Subcutaneous adipose tissue (tissue), 4 donors: ENCODE data around the gene AMDHD2. TPM values are rescaled to one million over a fixed set of nuclear protein-coding genes. Genes with fewer than 3 reads are reported as not detected.

Experiments used
- total RNA-seq, 4 donors: library from RNA; depleted of rRNA; stranded (reverse); fragments of >200 nt; gene quantifications; one replicate each; pipeline ENCODE4 v1.1.0, GENCODE V29; 2016
- TF ChIP-seq, protein P1 (sequence below): fragments of 450-650 bp; IDR thresholded peaks from one replicate; pipeline ENCODE4 v1.5.1; 2016; ENCODE audit warnings: low read depth, mild to moderate bottlenecking, control low read depth, antibody characterized with exemption, moderate library complexity

The AMDHD2 gene
- total RNA-seq, 4 donors from 2014 or later, result 19.4 to 60.5 (median 42.9) TPM

DNA sequence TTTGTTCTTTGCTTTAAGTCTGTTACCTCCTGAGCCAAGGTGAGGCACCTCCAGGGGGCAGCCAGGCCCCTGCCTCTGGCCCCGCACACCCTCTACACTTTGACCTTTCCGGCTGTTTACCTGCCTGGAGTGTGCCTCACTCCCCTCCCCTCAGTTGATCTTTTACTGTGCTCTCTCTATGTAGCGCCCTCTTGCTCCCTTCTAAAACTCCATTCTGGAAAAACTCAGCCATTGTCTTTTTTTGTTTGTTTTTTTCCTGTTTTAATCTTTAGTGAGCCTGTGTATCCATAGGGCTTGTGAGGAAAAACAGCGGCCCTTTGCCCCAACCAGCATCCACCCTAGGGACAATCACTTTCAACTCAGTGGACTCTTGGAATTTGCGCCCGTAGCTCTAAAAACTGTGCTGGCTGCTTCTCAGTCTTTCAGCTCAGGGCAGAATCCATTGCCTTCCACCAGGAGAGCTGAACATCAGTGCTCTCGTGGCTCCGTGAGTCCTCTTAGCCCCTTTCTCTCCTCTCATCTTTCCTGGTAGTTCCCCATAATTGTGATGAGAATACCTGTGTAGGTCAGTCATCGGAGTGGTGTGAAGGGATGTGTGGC, 4.3 kb downstream of the AMDHD2 start:
- TF ChIP-seq, protein P1, sequence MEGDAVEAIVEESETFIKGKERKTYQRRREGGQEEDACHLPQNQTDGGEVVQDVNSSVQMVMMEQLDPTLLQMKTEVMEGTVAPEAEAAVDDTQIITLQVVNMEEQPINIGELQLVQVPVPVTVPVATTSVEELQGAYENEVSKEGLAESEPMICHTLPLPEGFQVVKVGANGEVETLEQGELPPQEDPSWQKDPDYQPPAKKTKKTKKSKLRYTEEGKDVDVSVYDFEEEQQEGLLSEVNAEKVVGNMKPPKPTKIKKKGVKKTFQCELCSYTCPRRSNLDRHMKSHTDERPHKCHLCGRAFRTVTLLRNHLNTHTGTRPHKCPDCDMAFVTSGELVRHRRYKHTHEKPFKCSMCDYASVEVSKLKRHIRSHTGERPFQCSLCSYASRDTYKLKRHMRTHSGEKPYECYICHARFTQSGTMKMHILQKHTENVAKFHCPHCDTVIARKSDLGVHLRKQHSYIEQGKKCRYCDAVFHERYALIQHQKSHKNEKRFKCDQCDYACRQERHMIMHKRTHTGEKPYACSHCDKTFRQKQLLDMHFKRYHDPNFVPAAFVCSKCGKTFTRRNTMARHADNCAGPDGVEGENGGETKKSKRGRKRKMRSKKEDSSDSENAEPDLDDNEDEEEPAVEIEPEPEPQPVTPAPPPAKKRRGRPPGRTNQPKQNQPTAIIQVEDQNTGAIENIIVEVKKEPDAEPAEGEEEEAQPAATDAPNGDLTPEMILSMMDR, result no peak

DNA sequence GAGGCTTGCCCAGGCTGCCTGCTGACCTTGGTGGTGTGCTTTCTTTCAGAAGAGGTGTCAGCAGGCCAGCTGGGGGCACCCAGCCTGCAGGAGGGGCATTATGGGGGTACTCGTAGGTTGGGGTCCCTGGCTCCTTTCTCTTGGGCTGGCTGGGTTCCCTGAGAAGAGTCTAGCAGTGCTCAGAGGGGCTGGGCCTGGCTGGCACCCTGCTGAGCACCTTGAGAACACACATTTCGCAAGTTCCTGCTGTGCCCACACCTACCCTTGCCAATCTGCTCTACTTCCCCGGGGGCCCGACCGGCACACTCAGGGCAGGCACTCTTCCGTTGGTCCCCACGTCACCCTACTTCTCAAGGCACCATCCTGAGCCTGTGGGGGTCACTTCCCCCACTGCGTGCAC, 6.0 kb downstream of the AMDHD2 start:
- TF ChIP-seq, protein P1, result no peak

DNA sequence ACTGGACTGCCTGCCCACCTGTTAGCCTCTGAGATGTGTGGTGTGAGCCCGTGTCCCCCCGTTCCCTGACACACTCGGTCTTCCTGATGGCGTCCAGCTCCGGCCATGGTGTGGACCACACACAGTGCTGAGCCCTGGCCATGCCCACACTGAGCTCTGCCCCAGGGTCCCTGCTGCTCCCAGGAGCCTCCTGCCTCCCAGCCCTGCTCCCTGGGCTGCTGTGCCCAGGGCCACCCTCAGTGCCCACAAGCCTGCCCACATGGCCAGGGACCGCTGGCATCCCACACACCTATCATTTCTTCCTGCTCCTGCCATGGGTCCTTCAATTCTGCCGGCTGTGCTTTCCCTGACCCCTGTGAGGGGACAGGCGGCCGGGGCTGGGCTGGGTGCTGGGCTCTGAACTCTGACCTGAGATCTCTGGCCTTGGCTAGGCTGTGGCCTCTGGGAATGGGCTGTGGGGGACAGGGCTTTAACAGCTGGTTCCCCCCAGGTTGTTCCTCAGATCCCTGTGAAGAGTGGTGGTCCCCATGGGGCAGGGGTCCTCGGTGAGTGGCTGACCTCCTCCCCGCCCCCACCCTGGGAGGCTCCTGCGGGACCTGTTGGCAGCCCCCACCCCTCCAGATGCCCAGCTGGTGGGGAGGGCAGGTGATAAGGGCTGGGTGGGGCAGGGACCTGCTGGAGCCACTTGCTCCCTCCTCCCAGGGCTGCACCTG, 7.1 kb downstream of the AMDHD2 start:
- TF ChIP-seq, protein P1, result no peak

DNA sequence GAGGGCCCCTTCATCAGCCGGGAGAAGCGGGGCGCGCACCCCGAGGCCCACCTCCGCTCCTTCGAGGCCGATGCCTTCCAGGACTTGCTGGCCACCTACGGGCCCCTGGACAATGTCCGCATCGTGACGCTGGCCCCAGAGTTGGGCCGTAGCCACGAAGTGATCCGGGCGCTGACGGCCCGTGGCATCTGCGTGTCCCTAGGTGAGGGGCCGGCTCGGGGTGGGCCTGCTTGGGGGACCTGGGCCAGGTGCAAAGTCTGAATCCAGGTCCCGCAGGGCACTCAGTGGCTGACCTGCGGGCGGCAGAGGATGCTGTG, 7.6 kb downstream of the AMDHD2 start:
- TF ChIP-seq, protein P1, result no peak

DNA sequence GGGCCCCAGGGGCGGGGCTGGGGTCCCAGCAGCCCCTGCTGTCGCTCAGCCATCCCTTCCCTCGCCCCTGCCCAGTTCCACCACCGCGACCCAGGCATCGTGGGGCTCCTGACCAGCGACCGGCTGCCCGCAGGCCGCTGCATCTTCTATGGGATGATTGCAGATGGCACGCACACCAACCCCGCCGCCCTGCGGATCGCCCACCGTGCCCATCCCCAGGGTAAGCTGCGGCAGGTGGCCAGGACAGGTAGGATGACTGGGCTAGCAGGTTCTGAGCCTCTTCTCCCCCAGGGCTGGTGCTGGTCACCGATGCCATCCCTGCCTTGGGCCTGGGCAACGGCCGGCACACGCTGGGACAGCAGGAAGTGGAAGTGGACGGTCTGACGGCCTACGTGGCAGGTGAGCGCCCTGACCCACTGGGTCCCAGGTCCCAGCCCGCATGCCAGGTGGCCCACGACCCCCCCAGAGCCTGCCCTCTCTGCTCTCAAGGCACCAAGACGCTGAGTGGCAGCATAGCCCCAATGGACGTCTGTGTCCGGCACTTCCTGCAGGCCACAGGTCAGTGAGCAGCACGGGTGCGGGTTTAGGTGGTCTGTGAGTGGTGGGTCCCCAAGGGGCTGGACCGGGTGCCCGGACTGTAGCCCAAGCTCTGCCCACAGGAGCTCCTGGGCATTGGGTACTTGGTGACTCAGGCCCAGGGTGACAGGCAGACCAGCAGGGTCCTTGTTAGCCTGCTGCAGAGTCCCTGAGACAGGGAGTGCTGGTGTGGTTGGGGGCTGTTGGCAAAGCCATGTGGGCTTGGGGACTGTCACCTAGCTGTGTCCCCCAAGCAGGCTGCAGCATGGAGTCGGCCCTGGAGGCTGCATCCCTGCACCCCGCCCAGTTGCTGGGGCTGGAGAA, 8.2 kb downstream of the AMDHD2 start:
- TF ChIP-seq, protein P1, result no peak

DNA sequence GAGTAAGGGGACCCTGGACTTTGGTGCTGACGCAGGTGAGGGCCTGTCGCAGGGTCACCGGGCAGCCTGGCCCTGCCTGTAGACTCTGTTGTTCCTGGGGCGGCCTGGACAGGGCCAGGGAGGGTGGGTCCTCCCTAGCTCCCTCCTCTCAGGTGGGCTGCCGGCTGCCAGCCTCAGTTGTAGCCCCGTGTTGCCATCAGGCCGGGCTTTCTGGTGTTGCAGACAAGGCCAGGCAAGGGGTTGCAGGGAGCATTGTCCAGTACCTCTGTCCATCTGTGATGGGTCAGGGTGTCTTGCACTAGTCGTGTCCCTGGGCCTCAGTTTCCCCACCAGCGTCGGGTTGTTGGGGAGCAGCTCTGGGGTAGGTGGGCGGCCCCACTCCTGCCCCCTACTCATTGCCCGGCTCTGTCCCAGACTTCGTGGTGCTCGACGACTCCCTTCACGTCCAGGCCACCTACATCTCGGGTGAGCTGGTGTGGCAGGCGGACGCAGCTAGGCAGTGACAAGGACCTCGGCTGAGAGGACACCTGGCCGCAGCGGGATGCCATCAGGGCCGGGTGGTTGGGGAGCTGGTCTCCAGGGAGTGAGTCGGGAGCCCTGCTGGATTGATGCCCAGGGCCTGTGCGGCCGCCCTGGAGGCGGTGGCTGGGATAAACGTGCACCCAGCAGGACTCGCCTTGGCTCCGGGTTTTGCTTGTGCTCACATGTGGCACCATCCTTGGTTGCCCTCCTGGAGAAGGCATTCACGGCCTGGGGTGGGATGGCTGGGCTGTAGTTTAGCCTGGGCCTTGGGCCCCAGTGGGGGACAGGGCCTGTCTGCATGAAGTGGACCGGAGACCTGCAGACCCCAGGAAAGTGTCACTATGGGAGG, 9.1 kb downstream of the AMDHD2 start:
- TF ChIP-seq, protein P1, result no peak
